HG02571 (cell line): ENCODE data around the gene MAPK7.

Experiments used
- ATAC-seq: cut with Tn5 transposase; IDR thresholded peaks from one replicate; pipeline ENCODE4 v1.9.1; 2021; ENCODE audit warnings: mild to moderate bottlenecking, moderate library complexity; ENCODE audit not compliant: unreplicated experiment

MAPK7 gene

DNA sequence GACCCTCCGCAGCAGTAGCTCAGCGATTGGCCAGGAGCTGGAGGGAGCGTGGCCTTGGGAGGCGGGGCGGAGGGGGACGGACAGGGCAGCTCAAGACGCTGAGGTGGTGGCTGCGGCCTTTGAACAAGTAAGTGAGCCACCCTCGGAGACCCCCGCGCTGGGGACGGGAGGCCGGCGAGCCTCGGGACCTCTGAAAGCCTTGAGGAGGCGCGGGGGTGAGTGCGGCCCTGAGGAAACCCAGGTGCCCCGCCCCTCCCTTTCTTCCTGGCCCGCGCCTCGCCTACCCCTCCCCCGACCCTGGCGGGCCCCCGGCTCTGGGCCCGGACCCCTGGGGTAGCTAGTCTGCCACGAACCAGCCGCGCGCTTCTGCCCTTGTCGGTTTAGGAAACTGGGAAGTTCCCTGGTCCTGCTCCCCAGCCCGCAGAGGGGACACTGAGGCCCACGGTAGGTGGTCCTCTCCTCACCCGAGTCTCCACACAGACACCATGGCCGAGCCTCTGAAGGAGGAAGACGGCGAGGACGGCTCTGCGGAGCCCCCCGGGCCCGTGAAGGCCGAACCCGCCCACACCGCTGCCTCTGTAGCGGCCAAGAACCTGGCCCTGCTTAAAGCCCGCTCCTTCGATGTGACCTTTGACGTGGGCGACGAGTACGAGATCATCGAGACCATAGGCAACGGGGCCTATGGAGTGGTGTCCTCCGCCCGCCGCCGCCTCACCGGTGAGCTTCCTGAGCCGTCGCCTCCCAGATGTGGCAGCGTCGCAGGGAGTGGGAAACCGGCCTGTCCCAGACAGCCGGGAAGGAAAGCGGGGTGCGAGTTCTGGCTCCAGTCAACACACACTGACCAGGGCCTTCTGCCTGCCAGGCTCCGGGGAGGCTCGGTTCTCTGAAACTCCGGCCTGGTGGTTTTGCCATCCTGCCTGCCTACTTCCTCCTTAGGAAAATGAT is at the start of gene MAPK7:
TSS of gene MAPK7 (plus strand) at position 83 of the 945 bp plus-strand sequence. CDS start at position 486, 403 bp downstream.
- ATAC-seq = peak; percentile 4

DNA sequence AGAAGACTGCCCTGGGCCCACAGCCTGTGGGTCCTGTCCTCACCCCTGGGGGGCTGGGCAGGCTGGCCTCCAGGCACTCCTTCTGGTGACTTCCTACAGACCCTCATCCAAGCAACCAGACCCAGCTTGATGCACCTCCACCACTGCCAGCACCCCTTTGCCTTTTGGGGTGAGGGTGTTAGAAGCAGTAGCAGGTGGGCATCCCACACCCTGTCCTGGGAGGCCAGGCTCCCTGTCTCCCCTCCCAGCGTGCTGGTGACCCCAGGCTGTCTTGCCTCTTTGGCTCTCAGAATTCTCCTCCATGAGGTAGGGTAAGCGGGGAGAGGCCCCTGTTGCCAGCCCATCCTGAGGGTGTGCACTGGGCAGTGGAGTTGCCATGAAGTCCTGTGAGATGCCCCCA is 49.2 kb upstream of the MAPK7 start:
- no peak for ATAC-seq

DNA sequence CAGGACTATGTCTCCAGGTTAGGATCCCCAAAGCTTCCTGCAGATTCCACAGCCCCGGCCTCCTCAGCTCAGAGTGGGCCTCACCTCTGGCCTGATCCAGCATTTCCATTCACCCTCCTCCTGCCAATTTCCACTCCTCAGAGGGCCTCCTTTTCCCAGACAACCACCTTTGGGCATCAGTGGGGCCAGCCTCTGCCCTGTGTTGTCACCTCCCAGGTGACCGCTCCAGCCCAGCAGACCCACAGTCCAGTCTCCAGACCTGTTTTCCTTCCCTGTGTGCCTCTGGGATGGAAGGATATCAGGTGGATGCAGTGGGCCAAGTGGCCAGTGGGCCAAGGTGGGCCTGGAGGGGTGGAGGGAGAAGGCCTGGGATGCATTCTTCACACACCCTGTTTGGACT is 48.5 kb upstream of the MAPK7 start:
- no peak for ATAC-seq

- no peak for ATAC-seq
Observed at GRCh38 chr17:19330271-19330670, 48.0 kb upstream of the MAPK7 start.

- no peak for ATAC-seq
Observed at GRCh38 chr17:19331134-19331533, 47.2 kb upstream of the MAPK7 start.

- no peak for ATAC-seq
Observed at GRCh38 chr17:19331543-19332245, 46.6 kb upstream of the MAPK7 start.

- ATAC-seq = no peak
Observed at GRCh38 chr17:19332371-19333131, 45.7 kb upstream of the MAPK7 start.

DNA sequence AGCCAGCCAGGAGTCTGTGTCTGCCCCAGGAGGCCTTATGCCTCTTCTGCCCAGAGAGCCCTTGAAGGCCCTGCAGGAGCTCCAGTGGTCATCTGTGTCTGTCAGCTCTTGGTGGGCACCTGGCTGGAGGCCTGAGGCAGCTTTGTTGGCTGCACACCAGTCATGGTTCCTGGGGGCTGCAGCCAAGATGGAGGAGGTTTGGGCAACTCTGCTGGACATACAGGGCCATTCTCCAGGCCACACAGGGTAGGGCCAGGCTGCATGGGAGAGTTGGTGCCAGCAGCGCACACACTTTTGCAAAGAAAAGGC is 45.2 kb upstream of the MAPK7 start:
- ATAC-seq = no peak

DNA sequence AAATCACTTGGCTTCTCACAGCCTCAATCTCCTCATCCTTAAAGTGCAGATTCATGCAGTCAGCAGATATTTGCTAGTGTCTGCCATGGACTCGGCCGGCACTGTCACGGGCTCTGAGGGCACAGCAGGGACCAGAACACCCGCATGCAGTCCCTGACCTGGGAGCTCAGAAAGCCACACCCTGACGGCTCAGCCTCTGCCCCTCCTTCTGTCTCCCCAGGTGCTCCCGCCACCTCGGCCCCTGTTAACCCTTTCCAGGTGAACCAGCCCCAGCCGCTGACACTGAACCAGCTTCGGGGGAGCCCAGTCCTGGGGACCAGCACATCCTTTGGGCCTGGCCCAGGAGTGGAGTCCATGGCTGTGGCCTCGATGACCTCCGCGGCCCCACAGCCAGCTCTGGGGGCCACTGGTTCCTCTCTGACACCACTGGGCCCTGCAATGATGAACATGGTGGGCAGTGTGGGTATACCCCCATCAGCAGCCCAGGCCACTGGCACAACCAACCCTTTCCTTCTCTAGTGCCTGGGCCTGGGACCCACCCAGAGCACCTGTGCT is 44.5 kb upstream of the MAPK7 start:
- no peak for ATAC-seq

- no peak for ATAC-seq
Observed at GRCh38 chr17:19334331-19334730, 44.0 kb upstream of the MAPK7 start.

GRCh38 chr17:19335951-19336631 is 42.2 kb upstream of the MAPK7 start:
- no peak for ATAC-seq

DNA sequence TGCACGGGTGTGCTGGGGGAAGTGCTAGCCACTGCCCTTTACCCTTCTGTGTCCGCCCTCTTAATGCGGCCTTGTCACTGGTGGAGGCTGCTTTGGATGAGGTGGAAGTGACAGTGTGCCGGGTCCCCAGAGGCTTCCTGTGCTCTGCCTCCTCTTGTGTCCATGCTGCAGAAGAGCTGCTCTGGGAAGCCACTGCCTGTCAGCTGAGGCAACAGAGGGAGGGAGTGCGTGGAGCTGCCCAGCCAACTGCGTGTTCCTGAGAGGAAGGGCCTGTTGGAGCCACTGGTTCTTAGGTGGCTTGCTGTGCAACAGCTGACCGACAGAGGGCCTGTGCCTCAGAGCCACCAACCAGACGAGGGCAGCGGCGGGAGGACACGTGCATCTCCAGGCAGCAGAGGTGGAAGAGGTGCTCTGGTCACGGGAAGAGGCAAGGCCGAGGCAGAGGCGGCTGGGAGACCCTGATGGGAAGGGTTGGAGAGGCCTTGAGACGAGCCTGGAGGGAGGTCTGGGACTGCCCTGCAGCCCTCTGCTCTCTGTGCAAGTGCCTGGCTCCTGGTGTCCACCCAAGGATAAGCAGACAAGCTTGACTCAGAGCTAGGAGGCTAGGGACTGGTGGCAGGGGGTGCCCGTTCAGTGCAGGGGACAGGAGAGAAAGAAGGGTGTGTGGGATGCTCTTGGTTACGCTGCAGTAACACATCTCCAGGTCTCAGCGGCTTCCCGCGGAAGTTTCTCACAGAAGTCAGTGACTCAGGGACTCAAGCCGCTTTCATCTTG is 41.2 kb upstream of the MAPK7 start:
- no peak for ATAC-seq

DNA sequence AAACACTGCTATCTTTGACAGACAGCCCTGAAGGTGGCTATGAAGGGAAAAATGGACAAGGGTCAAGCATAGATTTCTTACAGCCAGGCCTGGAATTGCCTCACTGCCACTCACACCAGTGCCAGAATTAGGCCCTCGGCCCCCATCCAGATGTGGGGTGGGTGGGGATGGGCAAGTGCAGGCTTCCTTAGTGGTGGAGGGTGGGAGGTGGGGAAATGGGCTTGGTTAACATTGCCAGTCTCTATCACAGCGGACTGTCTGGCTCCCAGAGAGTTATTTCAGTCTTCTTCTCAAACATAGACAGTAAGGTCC is 40.6 kb upstream of the MAPK7 start:
- ATAC-seq = no peak

DNA sequence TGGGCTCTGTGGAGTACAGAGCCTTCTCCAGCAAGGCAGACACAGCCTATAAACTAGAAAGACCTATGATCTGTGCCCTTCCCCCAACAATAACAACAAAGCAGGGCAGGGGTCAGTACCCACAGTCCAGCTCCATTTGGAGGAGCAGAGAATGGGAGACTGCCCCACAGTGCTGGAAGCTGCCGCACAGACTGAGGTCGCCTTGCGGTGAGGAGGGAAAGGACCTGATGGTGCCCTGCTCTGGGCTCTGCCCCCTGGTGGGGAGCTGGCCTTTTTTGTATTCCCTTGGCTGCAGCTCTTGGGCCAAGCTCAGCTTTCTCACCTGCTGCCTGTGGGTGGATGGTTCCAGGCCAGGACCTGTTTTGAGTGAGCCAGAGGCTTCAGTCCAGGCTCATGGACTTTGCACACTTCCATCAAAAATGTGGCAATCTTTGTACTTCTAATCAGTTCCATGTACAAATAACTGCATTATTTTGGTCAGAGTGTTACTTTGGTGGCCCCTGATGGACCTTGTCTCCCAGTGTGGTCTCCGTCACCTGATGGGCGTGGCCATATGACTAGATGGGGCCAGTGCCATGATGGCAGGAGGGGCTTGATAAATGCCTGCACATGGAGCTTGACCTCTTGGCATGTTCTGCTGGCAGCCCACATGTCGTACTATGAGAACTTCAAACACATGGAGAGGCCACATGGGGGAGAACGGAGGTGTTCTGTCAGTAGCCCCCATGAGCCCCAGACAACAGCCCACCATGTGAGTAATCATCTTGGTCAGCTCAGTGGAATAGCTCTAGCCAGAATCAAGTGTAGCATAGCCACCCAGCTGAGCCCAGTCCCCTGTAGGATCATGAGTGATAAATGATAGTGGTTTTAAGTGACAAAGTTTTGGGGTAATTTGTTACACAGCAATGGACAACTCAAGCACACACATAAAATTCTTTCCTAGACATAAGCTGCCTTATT is 40.0 kb upstream of the MAPK7 start:
- ATAC-seq = peak; percentile 56

- no peak for ATAC-seq
Observed at GRCh38 chr17:19339341-19339815, 38.9 kb upstream of the MAPK7 start.

GRCh38 chr17:19341211-19341631 is 37.1 kb upstream of the MAPK7 start:
- ATAC-seq = no peak

DNA sequence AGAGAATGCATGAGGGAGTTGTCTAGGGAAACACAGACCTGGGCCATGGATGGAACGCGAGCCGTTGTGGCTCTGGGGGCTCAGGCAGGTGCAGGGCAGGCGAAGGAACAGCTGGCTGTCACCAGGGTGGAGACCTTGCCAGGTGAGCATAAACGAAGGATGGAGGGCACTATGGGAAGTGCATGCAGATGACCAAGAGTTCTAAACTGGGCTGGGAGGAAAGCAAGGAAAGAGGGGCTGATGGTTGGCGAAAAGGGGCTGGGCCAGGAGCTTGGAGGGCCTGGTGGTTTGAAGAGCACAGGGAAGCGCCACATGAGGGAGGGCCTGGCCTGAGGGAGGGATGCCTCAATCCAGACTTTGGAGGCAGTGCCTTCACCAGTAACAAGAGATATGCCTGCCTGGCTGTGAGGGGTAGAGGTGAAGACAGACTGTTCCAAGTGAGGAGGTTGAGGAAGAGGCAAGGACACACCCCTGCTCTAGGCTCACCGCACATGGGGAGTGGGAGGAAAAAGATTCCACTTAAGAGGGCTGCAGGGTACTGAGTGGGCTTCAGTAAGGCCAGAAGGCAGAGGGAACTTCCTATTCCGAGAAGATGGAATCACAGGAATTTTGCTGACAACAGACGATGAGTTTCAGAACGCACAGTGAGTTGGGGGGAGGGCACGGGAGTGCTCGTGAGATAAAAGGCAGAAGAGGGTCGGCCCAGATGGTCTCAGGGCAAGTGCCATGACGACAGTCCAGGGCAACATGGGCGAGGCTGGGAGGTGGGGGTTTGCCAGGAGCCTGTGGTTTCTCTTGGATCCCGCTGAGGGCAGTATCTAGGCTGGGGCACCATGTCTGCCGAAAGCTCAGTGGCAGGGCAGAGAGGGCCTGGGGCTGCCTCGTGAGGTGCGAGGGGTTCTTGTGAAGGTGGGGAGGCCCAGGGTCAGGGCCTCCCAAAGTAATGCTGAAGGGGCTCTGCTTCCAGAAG is 36.4 kb upstream of the MAPK7 start:
- ATAC-seq = no peak
